Daoy (cell line): ENCODE data around the gene VGLL3. TPM values are rescaled to one million over a fixed set of nuclear protein-coding genes. Genes with fewer than 3 reads are reported as not detected.
A peak's percentile ranks its signal among the peaks of the same experiment; 100 is the strongest.

Source experiments
- DNase-seq: peaks from one replicate; pipeline ENCODE4 v3.0.0-alpha.2; 2015; ENCODE audit warnings: low read depth
- total RNA-seq: library from RNA; depleted of rRNA; stranded (reverse); fragments of >200 nt; shearing (Covaris generic); gene quantifications from 2 replicates; pipeline ENCODE4 v1.2.3, GENCODE V29; 2014; rRNA removed

VGLL3 gene
- total RNA-seq, 1 experiment from 2014 or later: 8.4 TPM

GRCh38 chr3:86950717-86951116 is 40.2 kb downstream of the VGLL3 start:
- DNase-seq: no peak

GRCh38 chr3:86949850-86950249 is 41.1 kb downstream of the VGLL3 start:
- DNase-seq: no peak

- DNase-seq: peak; percentile 8
Measured at GRCh38 chr3:86948822-86949221, 42.1 kb downstream of the VGLL3 start.

GRCh38 chr3:86942206-86942605 is 48.7 kb downstream of the VGLL3 start:
- no peak for DNase-seq

GRCh38 chr3:86938416-86939105 is 52.4 kb downstream of the VGLL3 start:
- no peak for DNase-seq

- DNase-seq: no peak
Measured at GRCh38 chr3:86937306-86937791, 53.6 kb downstream of the VGLL3 start.

GRCh38 chr3:86934851-86935250 is 56.1 kb downstream of the VGLL3 start:
- DNase-seq: no peak

GRCh38 chr3:86930831-86931230 is 60.1 kb downstream of the VGLL3 start:
- DNase-seq: no peak

GRCh38 chr3:86930181-86930580 is 60.8 kb downstream of the VGLL3 start:
- DNase-seq: no peak

GRCh38 chr3:86929046-86929445 is 61.9 kb downstream of the VGLL3 start:
- peak; percentile 48 for DNase-seq

GRCh38 chr3:86923071-86923491 is 67.9 kb downstream of the VGLL3 start:
- DNase-seq: peak; percentile 40

GRCh38 chr3:86921971-86922680 is 68.8 kb downstream of the VGLL3 start:
- DNase-seq: no peak

- DNase-seq: no peak
Measured at GRCh38 chr3:86914670-86915069, 76.3 kb downstream of the VGLL3 start.

GRCh38 chr3:86913160-86913559 is 77.8 kb downstream of the VGLL3 start:
- no peak for DNase-seq

GRCh38 chr3:86895202-86895601 is 95.7 kb downstream of the VGLL3 start:
- DNase-seq: no peak

GRCh38 chr3:86890741-86891396 is 100.1 kb downstream of the VGLL3 start:
- no peak for DNase-seq

Other genes starting within 250 kb of the VGLL3 start
- gene CHMP2B, start 236.2 kb upstream of the VGLL3 start, total RNA-seq: 23.7 and 40.2 TPM in 2 replicates